ENCODE results near the gene SLC30A3. TPM values are rescaled to one million over a fixed set of nuclear protein-coding genes. Genes with fewer than 3 reads are reported as not detected.

SLC30A3 gene
- total and polyA plus RNA-seq, 4 experiments from 2014 or later, result not detected

- Mint-ChIP-seq H3K4me3 (no peak overlapping the region), H3K36me3 (no peaks in the 10 kb centered on the region), H3K27ac (no peak overlapping the region), H3K27me3 (peaks cover 10 to 16% of the 10 kb centered on the region in 2 donors), H3K4me1 (peaks cover 0 to 1% (median 0%) of the 10 kb centered on the region in 4 donors), H3K9me3 (no peaks in the 10 kb centered on the region)
- Histone ChIP-seq H3K36me3 (ENCODE audit: insufficient read depth, low read length) (no peaks in the 10 kb centered on the region), H3K27me3 (ENCODE audit: insufficient read depth, low read length) (peaks cover 4% of the 10 kb centered on the region), H3K9me3 (ENCODE audit: control insufficient read depth in 1 of 2, low read length in 2 of 2) (no peaks in the 10 kb centered on the region), H3K4me1 (ENCODE audit: insufficient read depth, low read length) (no peaks in the 10 kb centered on the region), H3K4me3 (ENCODE audit: low read length in 2 of 2) (no peak overlapping the region), H3K27ac (ENCODE audit: low read depth, low read length) (no peak overlapping the region)
- ChIA-PET CTCF (ENCODE audit: partially characterized antibody) (interaction anchor here (1.1 to 3.8 kb wide), 2 partner anchors 30 to 51 kb away, joined by 3 to 28 read pairs; partner anchors contain the start of gene TRIM54), POLR2A (ENCODE audit: partially characterized antibody) (no interaction called here)
- peak in 4 of 5 donors; percentile 25 to 40 (median 32) for DNase-seq
- intact Hi-C loops (cut with micrococcal nuclease), result loop anchor here (1.0 kb wide), 1 partner anchor 30 kb away; no protein-coding TSS in a partner anchor
Measured at GRCh38 chr2:27249891-27250651, 12.8 kb downstream of the SLC30A3 start.

GRCh38 chr2:27249159-27249890 lies 13.5 kb downstream of the SLC30A3 start:
- H3K9me3 ChIP-seq (ENCODE audit: control insufficient read depth in 1 of 2, low read length in 2 of 2), result no peaks in the 10 kb centered on the region
- DNase-seq, result no peak
- Mint-ChIP-seq H3K4me3 (no peak overlapping the region), H3K4me1 (peaks cover 0 to 1% (median 0%) of the 10 kb centered on the region in 4 donors), H3K27me3 (peaks cover 6 to 12% of the 10 kb centered on the region in 2 donors), H3K36me3 (peaks cover 0 to under 1% of the 10 kb centered on the region in 2 donors), H3K27ac (peak overlapping the region in 1 of 7 donors; percentile 36), H3K9me3 (no peaks in the 10 kb centered on the region)
- H3K4me1 ChIP-seq (ENCODE audit: insufficient read depth, low read length), result no peaks in the 10 kb centered on the region
- peaks cover 4% of the 10 kb centered on the region for H3K27me3 ChIP-seq (ENCODE audit: insufficient read depth, low read length)
- H3K27ac ChIP-seq (ENCODE audit: low read depth, low read length), result no peak overlapping the region
- no peak overlapping the region for H3K4me3 ChIP-seq (ENCODE audit: low read length in 2 of 2)
- ChIA-PET CTCF (ENCODE audit: partially characterized antibody) (interaction anchor here (1.1 to 3.8 kb wide), 2 partner anchors 13 to 31 kb away, joined by 3 to 28 read pairs; partner anchors contain the start of gene TRIM54), POLR2A (ENCODE audit: partially characterized antibody) (no interaction called here)
- intact Hi-C loops (cut with micrococcal nuclease), result no loop called here
- H3K36me3 ChIP-seq (ENCODE audit: insufficient read depth, low read length), result no peaks in the 10 kb centered on the region

GRCh38 chr2:27247893-27248292 lies 15.0 kb downstream of the SLC30A3 start:
- POLR2A ChIA-PET (ENCODE audit: partially characterized antibody), result interaction anchor here (0.7 kb wide), 1 partner anchor 35 kb away, joined by 3 read pairs; no protein-coding TSS in a partner anchor

GRCh38 chr2:27245626-27246025 lies 17.2 kb downstream of the SLC30A3 start:
- ChIA-PET POLR2A (ENCODE audit: partially characterized antibody) (no interaction called here), CTCF (ENCODE audit: partially characterized antibody) (no interaction called here)
- no peak overlapping the region for H3K27ac ChIP-seq (ENCODE audit: low read depth, low read length)
- H3K36me3 ChIP-seq (ENCODE audit: insufficient read depth, low read length), result peaks cover 25% of the 10 kb centered on the region
- H3K36me3 Mint-ChIP-seq, result peaks cover 9 to 32% of the 10 kb centered on the region in 2 donors
- H3K4me1 Mint-ChIP-seq, result peaks cover 0 to 19% (median 7%) of the 10 kb centered on the region in 4 donors
- no peak overlapping the region for H3K27ac Mint-ChIP-seq
- no peak for DNase-seq
- H3K4me3 Mint-ChIP-seq, result no peak overlapping the region
- peaks cover 9% of the 10 kb centered on the region for H3K4me1 ChIP-seq (ENCODE audit: insufficient read depth, low read length)
- intact Hi-C loops (cut with micrococcal nuclease), result no loop called here
- peaks cover 4% of the 10 kb centered on the region for H3K27me3 ChIP-seq (ENCODE audit: insufficient read depth, low read length)
- no peaks in the 10 kb centered on the region for H3K9me3 ChIP-seq (ENCODE audit: control insufficient read depth in 1 of 2, low read length in 2 of 2)
- H3K9me3 Mint-ChIP-seq, result peaks cover 0 to 2% (median 0%) of the 10 kb centered on the region in 8 donors
- peaks cover 0 to 4% of the 10 kb centered on the region in 2 donors for H3K27me3 Mint-ChIP-seq
- H3K4me3 ChIP-seq (ENCODE audit: low read length in 2 of 2), result no peak overlapping the region

More at GRCh38 chr2:27247893-27248292, 15.0 kb downstream of the SLC30A3 start:
- no peak overlapping the region for H3K4me3 ChIP-seq (ENCODE audit: low read length in 2 of 2)
- no peak for DNase-seq
- Mint-ChIP-seq H3K27ac (no peak overlapping the region), H3K4me1 (peaks cover 0 to 1% (median under 1%) of the 10 kb centered on the region in 4 donors), H3K4me3 (no peak overlapping the region), H3K36me3 (peaks cover 4 to 9% of the 10 kb centered on the region in 2 donors), H3K27me3 (peaks cover 6 to 12% of the 10 kb centered on the region in 2 donors), H3K9me3 (no peaks in the 10 kb centered on the region)
- peaks cover 8% of the 10 kb centered on the region for H3K36me3 ChIP-seq (ENCODE audit: insufficient read depth, low read length)
- intact Hi-C loops (cut with micrococcal nuclease), result no loop called here
- no peaks in the 10 kb centered on the region for H3K9me3 ChIP-seq (ENCODE audit: control insufficient read depth in 1 of 2, low read length in 2 of 2)
- no peak overlapping the region for H3K27ac ChIP-seq (ENCODE audit: low read depth, low read length)
- peaks cover 4% of the 10 kb centered on the region for H3K27me3 ChIP-seq (ENCODE audit: insufficient read depth, low read length)
- H3K4me1 ChIP-seq (ENCODE audit: insufficient read depth, low read length), result no peaks in the 10 kb centered on the region
- CTCF ChIA-PET (ENCODE audit: partially characterized antibody), result interaction anchor here (1.0 to 3.8 kb wide), 2 partner anchors 32 to 55 kb away, joined by 4 to 28 read pairs; partner anchors contain the start of gene TRIM54

GRCh38 chr2:27245116-27245515 lies 17.7 kb downstream of the SLC30A3 start:
- no peaks in the 10 kb centered on the region for H3K9me3 ChIP-seq (ENCODE audit: control insufficient read depth in 1 of 2, low read length in 2 of 2)
- Mint-ChIP-seq H3K27me3 (peaks cover 0 to 4% of the 10 kb centered on the region in 2 donors), H3K9me3 (peaks cover 0 to 2% (median 0%) of the 10 kb centered on the region in 8 donors), H3K4me1 (peaks cover 0 to 19% (median 7%) of the 10 kb centered on the region in 4 donors), H3K36me3 (peaks cover 13 to 37% of the 10 kb centered on the region in 2 donors), H3K4me3 (no peak overlapping the region), H3K27ac (peak overlapping the region in 1 of 7 donors; percentile 32)
- H3K4me1 ChIP-seq (ENCODE audit: insufficient read depth, low read length), result peaks cover 9% of the 10 kb centered on the region
- ChIA-PET CTCF (ENCODE audit: partially characterized antibody) (no interaction called here), POLR2A (ENCODE audit: partially characterized antibody) (no interaction called here)
- H3K27ac ChIP-seq (ENCODE audit: low read depth, low read length), result no peak overlapping the region
- intact Hi-C loops (cut with micrococcal nuclease), result no loop called here
- H3K36me3 ChIP-seq (ENCODE audit: insufficient read depth, low read length), result peaks cover 30% of the 10 kb centered on the region
- no peak for DNase-seq
- H3K4me3 ChIP-seq (ENCODE audit: low read length in 2 of 2), result no peak overlapping the region
- peaks cover 4% of the 10 kb centered on the region for H3K27me3 ChIP-seq (ENCODE audit: insufficient read depth, low read length)

- no peak overlapping the region for H3K4me3 Mint-ChIP-seq
- H3K9me3 Mint-ChIP-seq, result peaks cover 0 to 2% (median 0%) of the 10 kb centered on the region in 8 donors
- POLR2A ChIA-PET (ENCODE audit: partially characterized antibody), result no interaction called here
- CTCF ChIA-PET (ENCODE audit: partially characterized antibody), result interaction anchor here (1.0 kb wide), 1 partner anchor 36 kb away, joined by 4 read pairs; no protein-coding TSS in a partner anchor
- Histone ChIP-seq H3K4me1 (ENCODE audit: insufficient read depth, low read length) (peaks cover 9% of the 10 kb centered on the region), H3K9me3 (ENCODE audit: control insufficient read depth in 1 of 2, low read length in 2 of 2) (no peaks in the 10 kb centered on the region), H3K36me3 (ENCODE audit: insufficient read depth, low read length) (peaks cover 42% of the 10 kb centered on the region), H3K27me3 (ENCODE audit: insufficient read depth, low read length) (no peaks in the 10 kb centered on the region), H3K4me3 (ENCODE audit: low read length in 2 of 2) (no peak overlapping the region), H3K27ac (ENCODE audit: low read depth, low read length) (no peak overlapping the region)
- H3K4me1 Mint-ChIP-seq, result peaks cover 0 to 19% (median 7%) of the 10 kb centered on the region in 4 donors
- H3K27me3 Mint-ChIP-seq, result peaks cover 0 to 2% of the 10 kb centered on the region in 2 donors
- H3K27ac Mint-ChIP-seq, result no peak overlapping the region
- intact Hi-C loops (cut with micrococcal nuclease), result no loop called here
- H3K36me3 Mint-ChIP-seq, result peaks cover 23 to 51% of the 10 kb centered on the region in 2 donors
- DNase-seq, result no peak
Measured at GRCh38 chr2:27243391-27244130, 19.3 kb downstream of the SLC30A3 start.

Data from CD4-positive, alpha-beta memory T cell (primary cell).